Common myeloid progenitor, CD34-positive (primary cell): ENCODE results near the gene RBM45.

ENCODE experiments used
- CTCF ChIA-PET: fragments of 350-600 bp; sonication (Branson Sonifier 250); formaldehyde crosslinking; loops from one replicate; lab custom pipeline; 2021; ENCODE audit warnings: antibody characterized with exemption; lab: Charles Lee
- POLR2A ChIA-PET: fragments of 350-600 bp; sonication (Branson Sonifier 250); formaldehyde crosslinking; loops from one replicate; lab custom pipeline; 2021; ENCODE audit warnings: antibody characterized with exemption; lab: Charles Lee
- DNase-seq, 3 donors: peaks; one replicate each; pipeline versions ENCODE4 v3.0.0 to v3.0.0-alpha.2; 2013
- H3K27ac ChIP-seq, 2 experiments: 1 replicate in 1 of 2; 2 replicates in 1 of 2; pipeline ENCODE4 v1.7.0; 2013; ENCODE audit warnings: inconsistent platforms in 2 of 2, low read length in 2 of 2, mild to moderate bottlenecking in 2 of 2, low read depth in 1 of 2, moderate library complexity in 1 of 2; ENCODE audit not compliant: severe bottlenecking in 2 of 2, insufficient read depth in 1 of 2, poor library complexity in 1 of 2
- H3K27me3 ChIP-seq, 5 experiments: replicated peaks in 2 of 5; 1 replicate in 3 of 5; 2 replicates in 2 of 5; pipeline versions ENCODE4 v1.6.1 to v1.7.0; 2013; ENCODE audit warnings: low read length in 4 of 5, mild to moderate bottlenecking in 2 of 5, moderate library complexity in 2 of 5, inconsistent platforms in 1 of 5; ENCODE audit not compliant: insufficient read depth in 5 of 5, control insufficient read depth in 4 of 5
- H3K36me3 ChIP-seq, 4 experiments: 1 replicate in 2 of 4; 2 replicates in 2 of 4; pipeline versions ENCODE4 v1.6.1 to v1.7.0; 2013; ENCODE audit warnings: low read length in 3 of 4, control low read depth in 1 of 4, mild to moderate bottlenecking in 1 of 4; ENCODE audit not compliant: control insufficient read depth in 4 of 4, insufficient read depth in 4 of 4
- H3K4me1 ChIP-seq, 4 experiments: 1 replicate in 3 of 4; 2 replicates in 1 of 4; pipeline versions ENCODE4 v1.6.1 to v1.7.1; 2013; ENCODE audit warnings: low read length in 3 of 4, mild to moderate bottlenecking in 3 of 4, control low read depth in 1 of 4, inconsistent platforms in 1 of 4, moderate library complexity in 1 of 4; ENCODE audit not compliant: control insufficient read depth in 4 of 4, insufficient read depth in 4 of 4; ENCODE audit errors: control extremely low read depth in 1 of 4
- H3K4me3 ChIP-seq, 7 experiments: 1 replicate in 4 of 7; 2 replicates in 3 of 7; pipeline versions ENCODE4 v1.5.1 to v1.7.0; 2013; ENCODE audit warnings: mild to moderate bottlenecking in 7 of 7, low read length in 6 of 7, moderate library complexity in 6 of 7, inconsistent platforms in 2 of 7, low read depth in 2 of 7, control low read depth in 1 of 7; ENCODE audit not compliant: insufficient read depth in 4 of 7, control insufficient read depth in 1 of 7; ENCODE audit errors: extremely low read depth in 1 of 7
- H3K9me3 ChIP-seq, 5 experiments: 1 replicate in 4 of 5; 2 replicates in 1 of 5; pipeline versions ENCODE4 v1.6.1 to v1.7.1; 2013; ENCODE audit warnings: low read length in 4 of 5, mild to moderate bottlenecking in 2 of 5, inconsistent platforms in 1 of 5, low read depth in 1 of 5, moderate library complexity in 1 of 5; ENCODE audit not compliant: control insufficient read depth in 4 of 5, insufficient read depth in 2 of 5; ENCODE audit errors: control extremely low read depth in 1 of 5
- WGBS: methylation state at CpG from one replicate; pipeline ENCODE4 v1.1.5; 2013; ENCODE audit not compliant: insufficient coverage; 5-methylcytosine and 5-hydroxymethylcytosine counted together

Gene RBM45

DNA sequence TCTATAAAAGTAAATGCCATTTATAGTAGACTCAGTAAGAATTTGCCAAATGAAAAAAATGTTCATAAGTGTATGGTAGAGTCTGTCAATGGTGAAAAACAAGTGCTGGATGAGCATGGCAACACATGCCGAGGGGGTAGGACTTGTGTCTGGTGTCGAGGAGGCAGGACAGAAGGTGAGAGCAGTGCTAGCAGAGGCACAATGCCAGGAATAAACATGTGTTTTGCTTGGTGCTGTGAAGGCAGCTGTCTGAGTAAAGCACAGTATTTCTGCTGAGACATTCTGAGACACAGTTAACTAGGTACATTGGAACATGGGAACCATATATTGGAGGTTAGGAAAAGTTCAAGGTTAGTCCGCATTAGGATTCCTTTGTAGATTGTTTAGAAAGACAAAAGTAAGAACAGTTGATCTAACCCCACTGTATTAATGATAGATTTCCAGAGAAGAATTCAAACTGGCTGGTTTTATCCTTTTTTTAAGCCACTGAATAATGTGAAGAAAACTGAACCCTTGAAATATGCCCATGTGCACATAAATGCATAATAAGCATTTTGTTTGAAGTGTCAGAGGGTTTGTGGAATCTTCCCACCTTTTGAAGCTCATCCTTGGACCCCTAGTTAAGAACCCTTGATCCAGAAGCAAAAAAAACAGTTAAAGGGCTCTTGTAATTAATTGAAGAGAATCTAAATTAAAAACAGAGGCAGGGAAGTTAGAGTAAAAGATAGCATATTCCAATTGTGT, 7.1 kb downstream of the RBM45 start:
- DNase-seq, result no peak
- peaks cover 6 to 48% (median 29%) of the 10 kb centered on the region in 4 experiments for H3K36me3 ChIP-seq
- 100% methylated on average over 3 of the region's 3 CpGs for WGBS
- H3K4me1 ChIP-seq, result no peaks in the 10 kb centered on the region
- no peak overlapping the region for H3K4me3 ChIP-seq
- ChIA-PET POLR2A (no interaction called here), CTCF (interaction anchor here (0.7 to 1.6 kb wide), 4 partner anchors 9 to 295 kb away, joined by 3 to 6 read pairs (median 4); no protein-coding TSS in a partner anchor)
- no peaks in the 10 kb centered on the region for H3K27me3 ChIP-seq
- H3K9me3 ChIP-seq, result no peaks in the 10 kb centered on the region
- no peak overlapping the region for H3K27ac ChIP-seq

DNA sequence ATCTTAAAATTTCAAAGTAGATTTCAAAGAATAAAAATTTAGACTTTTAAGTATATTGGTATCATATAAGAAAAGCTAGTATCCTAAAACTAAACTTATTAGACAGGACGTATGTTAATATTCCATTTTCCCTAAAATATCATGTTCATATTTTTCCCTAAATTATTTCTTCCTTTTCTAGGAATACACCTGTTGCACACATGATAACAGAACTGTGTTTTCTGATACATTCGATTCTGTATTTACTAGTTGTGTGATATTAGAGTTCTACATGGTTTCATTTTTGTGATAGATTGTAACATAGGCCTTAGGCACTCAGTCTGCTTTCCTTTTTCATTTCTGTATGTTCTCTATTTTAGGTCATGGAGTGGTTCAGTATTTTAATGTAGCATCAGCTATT, 10.9 kb downstream of the RBM45 start:
- Histone ChIP-seq H3K4me3 (no peak overlapping the region), H3K36me3 (peaks cover 14 to 65% (median 35%) of the 10 kb centered on the region in 4 experiments), H3K27ac (no peak overlapping the region), H3K27me3 (no peaks in the 10 kb centered on the region), H3K4me1 (no peaks in the 10 kb centered on the region), H3K9me3 (no peaks in the 10 kb centered on the region)
- CTCF ChIA-PET, result interaction anchor here (0.8 to 1.3 kb wide), 5 partner anchors 9 to 293 kb away, joined by 3 to 7 read pairs (median 4); partner anchors contain the start of gene RBM45
- WGBS, result no CpG with 5 or more reads among the region's 2 CpGs
- no peak for DNase-seq
- POLR2A ChIA-PET, result no interaction called here

DNA sequence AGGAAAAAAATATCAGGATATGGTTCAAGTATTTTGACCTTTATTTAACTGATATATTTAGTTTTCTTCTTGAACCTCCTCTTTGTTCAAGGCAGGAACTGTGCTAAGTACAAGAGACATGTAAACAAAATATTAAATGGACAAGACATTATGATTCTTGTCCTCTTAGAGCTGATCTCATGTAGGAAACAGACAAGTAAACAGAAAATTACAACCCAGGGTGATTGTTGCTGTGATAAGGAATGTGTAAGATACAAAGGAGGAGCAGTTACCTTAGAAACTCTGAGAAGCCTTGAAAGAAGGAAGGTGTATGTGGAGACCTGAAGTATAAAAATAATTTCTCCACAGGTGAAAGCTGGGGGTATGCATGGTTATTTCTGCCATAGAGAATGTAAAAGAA, 12.9 kb downstream of the RBM45 start:
- Histone ChIP-seq H3K27ac (no peak overlapping the region), H3K4me1 (no peaks in the 10 kb centered on the region), H3K4me3 (no peak overlapping the region), H3K9me3 (no peaks in the 10 kb centered on the region), H3K27me3 (no peaks in the 10 kb centered on the region), H3K36me3 (peaks cover 18 to 64% (median 36%) of the 10 kb centered on the region in 4 experiments)
- no peak for DNase-seq
- ChIA-PET CTCF (interaction anchor here (0.9 to 2.0 kb wide), 3 partner anchors 10 to 14 kb away, joined by 3 to 5 read pairs (median 3); partner anchors contain the start of gene RBM45), POLR2A (no interaction called here)

DNA sequence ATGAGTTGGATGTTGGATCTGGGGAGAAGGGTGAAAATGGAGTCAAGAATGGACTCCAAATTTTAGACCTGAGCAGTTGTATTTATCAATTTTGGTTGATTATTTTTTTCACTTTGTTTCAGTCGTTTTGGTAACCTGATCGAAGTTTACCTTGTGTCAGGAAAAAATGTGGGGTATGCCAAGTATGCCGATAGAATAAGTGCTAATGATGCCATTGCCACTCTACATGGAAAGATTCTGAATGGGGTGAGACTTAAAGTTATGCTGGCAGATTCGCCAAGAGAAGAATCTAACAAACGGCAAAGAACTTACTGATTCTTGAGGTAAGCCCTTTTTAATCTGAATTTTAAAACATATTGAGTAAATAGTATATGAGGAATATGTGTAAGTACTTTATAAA, 13.6 kb downstream of the RBM45 start:
- no peaks in the 10 kb centered on the region for H3K4me1 ChIP-seq
- POLR2A ChIA-PET, result no interaction called here
- H3K9me3 ChIP-seq, result no peaks in the 10 kb centered on the region
- peaks cover 18 to 64% (median 34%) of the 10 kb centered on the region in 4 experiments for H3K36me3 ChIP-seq
- H3K4me3 ChIP-seq, result no peak overlapping the region
- no peaks in the 10 kb centered on the region for H3K27me3 ChIP-seq
- 95% methylated on average over 5 of the region's 5 CpGs for WGBS
- no peak overlapping the region for H3K27ac ChIP-seq
- CTCF ChIA-PET, result interaction anchor here (1.2 to 2.0 kb wide), 2 partner anchors 11 to 14 kb away, joined by 3 to 5 read pairs; partner anchors contain the start of gene RBM45
- no peak for DNase-seq

DNA sequence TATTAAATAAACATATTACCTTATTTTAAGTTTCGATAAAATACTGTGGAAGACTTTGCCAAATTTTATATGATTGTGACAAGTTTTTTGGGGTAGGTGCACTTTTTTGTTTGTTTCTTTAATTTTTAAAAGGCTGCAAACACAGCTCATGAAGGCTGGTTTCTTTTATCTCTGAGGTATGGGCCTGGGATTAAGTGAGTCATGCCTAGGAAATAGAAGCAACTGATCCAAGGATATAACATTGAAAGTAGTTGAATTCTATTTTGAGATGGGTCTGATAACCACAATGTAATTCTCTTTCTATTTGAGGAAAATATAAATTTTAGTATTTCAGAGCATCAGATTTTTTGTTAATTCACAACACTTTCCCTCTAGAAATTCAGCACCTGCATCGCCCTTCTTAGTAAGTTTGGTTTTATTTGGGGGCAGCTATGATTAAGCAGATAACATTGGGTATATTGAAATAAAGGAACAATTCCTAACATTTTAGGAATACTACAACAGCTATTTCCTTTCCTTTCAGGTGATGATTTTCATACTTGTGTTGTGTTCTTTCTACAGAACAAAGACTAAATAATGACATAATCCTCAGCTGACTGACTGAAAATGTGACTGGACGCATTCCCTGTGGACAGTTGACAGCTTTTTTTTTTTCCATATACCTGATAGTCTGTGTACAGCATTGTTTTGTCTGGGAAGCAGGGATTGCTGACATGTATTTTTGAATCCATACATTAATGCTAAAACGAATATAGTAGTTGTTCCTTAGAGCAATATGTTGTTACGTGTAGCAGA, 16.8 kb downstream of the RBM45 start:
- no CpG with 5 or more reads among the region's 5 CpGs for WGBS
- H3K9me3 ChIP-seq, result no peaks in the 10 kb centered on the region
- DNase-seq, result no peak
- no peak overlapping the region for H3K27ac ChIP-seq
- H3K4me1 ChIP-seq, result no peaks in the 10 kb centered on the region
- H3K27me3 ChIP-seq, result no peaks in the 10 kb centered on the region
- POLR2A ChIA-PET, result no interaction called here
- CTCF ChIA-PET, result interaction anchor here (0.7 to 2.7 kb wide), 9 partner anchors 8 to 292 kb away, joined by 3 to 9 read pairs (median 4); partner anchors contain the start of gene RBM45
- peaks cover 14 to 41% (median 22%) of the 10 kb centered on the region in 4 experiments for H3K36me3 ChIP-seq
- no peak overlapping the region for H3K4me3 ChIP-seq

DNA sequence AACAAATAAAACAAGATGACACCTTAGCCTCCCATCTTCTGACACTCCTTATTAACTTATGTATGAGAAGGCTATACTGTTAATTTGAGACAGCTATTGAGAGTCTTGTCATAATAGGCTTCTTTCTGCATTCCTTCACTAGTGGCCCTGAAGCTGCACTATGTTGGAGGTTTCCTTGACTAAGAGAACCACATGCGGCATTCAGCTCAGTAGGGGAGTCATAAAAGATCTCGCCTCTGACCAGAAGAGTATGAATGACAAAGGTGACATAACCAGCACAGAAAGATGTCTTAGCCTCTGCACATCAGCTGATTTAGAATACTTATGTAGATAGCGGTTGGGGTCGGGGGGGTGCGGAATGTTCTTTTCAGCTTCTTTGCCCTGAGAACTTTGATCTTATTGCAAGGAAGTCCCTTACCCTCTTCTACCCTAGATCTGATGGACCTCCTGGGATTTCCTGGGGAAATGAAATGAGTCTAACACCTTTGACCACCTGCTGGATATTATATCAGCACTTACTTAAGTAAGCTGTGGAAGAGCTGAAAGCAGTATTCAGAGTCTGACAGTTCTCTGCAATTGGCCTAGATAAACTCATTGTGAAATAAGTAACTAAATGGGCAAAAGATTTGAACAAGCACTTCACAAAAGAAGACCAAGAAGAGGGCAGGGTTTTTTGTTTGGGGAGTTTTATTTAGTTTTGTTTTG, 24.2 kb downstream of the RBM45 start:
- H3K27ac ChIP-seq, result no peak overlapping the region
- H3K36me3 ChIP-seq, result peaks cover 3 to 14% (median 12%) of the 10 kb centered on the region in 4 experiments
- H3K4me1 ChIP-seq, result no peaks in the 10 kb centered on the region
- CTCF ChIA-PET, result interaction anchor here (0.9 to 1.6 kb wide), 5 partner anchors 9 to 278 kb away, joined by 3 to 4 read pairs (median 3); no protein-coding TSS in a partner anchor
- DNase-seq, result no peak
- WGBS, result 96% methylated on average over 4 of the region's 5 CpGs
- no peaks in the 10 kb centered on the region for H3K27me3 ChIP-seq
- POLR2A ChIA-PET, result no interaction called here
- no peak overlapping the region for H3K4me3 ChIP-seq
- no peaks in the 10 kb centered on the region for H3K9me3 ChIP-seq
